ENCODE data around the gene SCGB1D2.

SCGB1D2 gene

GRCh38 chr11:62217191-62217748 is 24.8 kb upstream of the SCGB1D2 start:
- Histone ChIP-seq H3K27ac (ENCODE audit: low read depth, low read length) (no peak overlapping the region), H3K4me1 (ENCODE audit: control insufficient read depth, insufficient read depth, low read length) (no peaks in the 10 kb centered on the region), H3K4me3 (ENCODE audit: low read depth, low read length) (no peak overlapping the region), H3K9ac (ENCODE audit: low read depth, low read length) (no peak overlapping the region), H3K27me3 (ENCODE audit: control insufficient read depth, insufficient read depth, low read length) (no peaks in the 10 kb centered on the region), H3K9me3 (ENCODE audit: control insufficient read depth, insufficient read depth, low read length) (peaks cover 5% of the 10 kb centered on the region; the same call in 1 of the 2 replicates), H3K36me3 (ENCODE audit: control insufficient read depth, insufficient read depth, low read length) (no peaks in the 10 kb centered on the region)

GRCh38 chr11:62221498-62221897 is 20.5 kb upstream of the SCGB1D2 start:
- no peaks in the 10 kb centered on the region for H3K36me3 ChIP-seq (ENCODE audit: control insufficient read depth, insufficient read depth, low read length)
- H3K9me3 ChIP-seq (ENCODE audit: control insufficient read depth, insufficient read depth, low read length) = peaks cover 27% of the 10 kb centered on the region
- H3K27ac ChIP-seq (ENCODE audit: low read depth, low read length) = no peak overlapping the region
- no peak overlapping the region for H3K9ac ChIP-seq (ENCODE audit: low read depth, low read length)
- no peaks in the 10 kb centered on the region for H3K4me1 ChIP-seq (ENCODE audit: control insufficient read depth, insufficient read depth, low read length)
- H3K27me3 ChIP-seq (ENCODE audit: control insufficient read depth, insufficient read depth, low read length) = no peaks in the 10 kb centered on the region
- no peak overlapping the region for H3K4me3 ChIP-seq (ENCODE audit: low read depth, low read length)

- Histone ChIP-seq H3K4me3 (ENCODE audit: low read depth, low read length) (no peak overlapping the region), H3K36me3 (ENCODE audit: control insufficient read depth, insufficient read depth, low read length) (no peaks in the 10 kb centered on the region), H3K9ac (ENCODE audit: low read depth, low read length) (no peak overlapping the region), H3K27me3 (ENCODE audit: control insufficient read depth, insufficient read depth, low read length) (no peaks in the 10 kb centered on the region), H3K4me1 (ENCODE audit: control insufficient read depth, insufficient read depth, low read length) (no peaks in the 10 kb centered on the region), H3K27ac (ENCODE audit: low read depth, low read length) (no peak overlapping the region), H3K9me3 (ENCODE audit: control insufficient read depth, insufficient read depth, low read length) (peaks cover 27% of the 10 kb centered on the region)
Observed at GRCh38 chr11:62223095-62223494, 18.9 kb upstream of the SCGB1D2 start.

GRCh38 chr11:62233730-62234129 is 8.3 kb upstream of the SCGB1D2 start:
- no peaks in the 10 kb centered on the region for H3K4me1 ChIP-seq (ENCODE audit: control insufficient read depth, insufficient read depth, low read length)
- no peak overlapping the region for H3K4me3 ChIP-seq (ENCODE audit: low read depth, low read length)
- no peak overlapping the region for H3K27ac ChIP-seq (ENCODE audit: low read depth, low read length)
- no peaks in the 10 kb centered on the region for H3K27me3 ChIP-seq (ENCODE audit: control insufficient read depth, insufficient read depth, low read length)
- H3K36me3 ChIP-seq (ENCODE audit: control insufficient read depth, insufficient read depth, low read length) = no peaks in the 10 kb centered on the region
- H3K9ac ChIP-seq (ENCODE audit: low read depth, low read length) = no peak overlapping the region
- H3K9me3 ChIP-seq (ENCODE audit: control insufficient read depth, insufficient read depth, low read length) = no peaks in the 10 kb centered on the region

GRCh38 chr11:62236187-62236586 is 5.9 kb upstream of the SCGB1D2 start:
- Histone ChIP-seq H3K36me3 (ENCODE audit: control insufficient read depth, insufficient read depth, low read length) (no peaks in the 10 kb centered on the region), H3K9ac (ENCODE audit: low read depth, low read length) (no peak overlapping the region), H3K4me3 (ENCODE audit: low read depth, low read length) (no peak overlapping the region), H3K9me3 (ENCODE audit: control insufficient read depth, insufficient read depth, low read length) (no peaks in the 10 kb centered on the region), H3K27ac (ENCODE audit: low read depth, low read length) (no peak overlapping the region), H3K4me1 (ENCODE audit: control insufficient read depth, insufficient read depth, low read length) (no peaks in the 10 kb centered on the region), H3K27me3 (ENCODE audit: control insufficient read depth, insufficient read depth, low read length) (no peaks in the 10 kb centered on the region)

- no peak overlapping the region for H3K9ac ChIP-seq (ENCODE audit: low read depth, low read length)
- no peaks in the 10 kb centered on the region for H3K27me3 ChIP-seq (ENCODE audit: control insufficient read depth, insufficient read depth, low read length)
Observed at GRCh38 chr11:62237499-62237898, 4.5 kb upstream of the SCGB1D2 start.

GRCh38 chr11:62238151-62238550 is 3.9 kb upstream of the SCGB1D2 start:
- Histone ChIP-seq H3K9me3 (ENCODE audit: control insufficient read depth, insufficient read depth, low read length) (no peaks in the 10 kb centered on the region), H3K4me1 (ENCODE audit: control insufficient read depth, insufficient read depth, low read length) (peaks cover 2% of the 10 kb centered on the region; the same call in 1 of the 2 replicates), H3K9ac (ENCODE audit: low read depth, low read length) (no peak overlapping the region), H3K27ac (ENCODE audit: low read depth, low read length) (no peak overlapping the region), H3K27me3 (ENCODE audit: control insufficient read depth, insufficient read depth, low read length) (no peaks in the 10 kb centered on the region), H3K36me3 (ENCODE audit: control insufficient read depth, insufficient read depth, low read length) (no peaks in the 10 kb centered on the region), H3K4me3 (ENCODE audit: low read depth, low read length) (no peak overlapping the region)

More at GRCh38 chr11:62237499-62237898, 4.5 kb upstream of the SCGB1D2 start:
- H3K9me3 ChIP-seq (ENCODE audit: control insufficient read depth, insufficient read depth, low read length) = no peaks in the 10 kb centered on the region
- H3K4me1 ChIP-seq (ENCODE audit: control insufficient read depth, insufficient read depth, low read length) = peaks cover 2% of the 10 kb centered on the region; the same call in 1 of the 2 replicates
- H3K36me3 ChIP-seq (ENCODE audit: control insufficient read depth, insufficient read depth, low read length) = no peaks in the 10 kb centered on the region
- H3K27ac ChIP-seq (ENCODE audit: low read depth, low read length) = no peak overlapping the region
- H3K4me3 ChIP-seq (ENCODE audit: low read depth, low read length) = no peak overlapping the region

- H3K9me3 ChIP-seq (ENCODE audit: control insufficient read depth, insufficient read depth, low read length) = no peaks in the 10 kb centered on the region
- H3K4me1 ChIP-seq (ENCODE audit: control insufficient read depth, insufficient read depth, low read length) = peaks cover 2% of the 10 kb centered on the region; the same call in 1 of the 2 replicates
- H3K27me3 ChIP-seq (ENCODE audit: control insufficient read depth, insufficient read depth, low read length) = no peaks in the 10 kb centered on the region
- H3K27ac ChIP-seq (ENCODE audit: low read depth, low read length) = no peak overlapping the region
- H3K36me3 ChIP-seq (ENCODE audit: control insufficient read depth, insufficient read depth, low read length) = no peaks in the 10 kb centered on the region
- H3K4me3 ChIP-seq (ENCODE audit: low read depth, low read length) = no peak overlapping the region
- H3K9ac ChIP-seq (ENCODE audit: low read depth, low read length) = no peak overlapping the region
Observed at GRCh38 chr11:62241095-62241494, 944 bp upstream of the SCGB1D2 start.

- no peaks in the 10 kb centered on the region for H3K27me3 ChIP-seq (ENCODE audit: control insufficient read depth, insufficient read depth, low read length)
Observed at GRCh38 chr11:62245271-62245753, 3.3 kb downstream of the SCGB1D2 start.

GRCh38 chr11:62251698-62252097 is 9.7 kb downstream of the SCGB1D2 start:
- no peaks in the 10 kb centered on the region for H3K4me1 ChIP-seq (ENCODE audit: control insufficient read depth, insufficient read depth, low read length)
- H3K36me3 ChIP-seq (ENCODE audit: control insufficient read depth, insufficient read depth, low read length) = no peaks in the 10 kb centered on the region
- H3K27ac ChIP-seq (ENCODE audit: low read depth, low read length) = no peak overlapping the region
- H3K4me3 ChIP-seq (ENCODE audit: low read depth, low read length) = no peak overlapping the region
- H3K9ac ChIP-seq (ENCODE audit: low read depth, low read length) = no peak overlapping the region
- peaks cover 31% of the 10 kb centered on the region for H3K9me3 ChIP-seq (ENCODE audit: control insufficient read depth, insufficient read depth, low read length)
- no peaks in the 10 kb centered on the region for H3K27me3 ChIP-seq (ENCODE audit: control insufficient read depth, insufficient read depth, low read length)

More at GRCh38 chr11:62245271-62245753, 3.3 kb downstream of the SCGB1D2 start:
- no peaks in the 10 kb centered on the region for H3K36me3 ChIP-seq (ENCODE audit: control insufficient read depth, insufficient read depth, low read length)
- peaks cover 2% of the 10 kb centered on the region; the same call in 1 of the 2 replicates for H3K4me1 ChIP-seq (ENCODE audit: control insufficient read depth, insufficient read depth, low read length)
- H3K9me3 ChIP-seq (ENCODE audit: control insufficient read depth, insufficient read depth, low read length) = peaks cover 4% of the 10 kb centered on the region; the same call in 1 of the 2 replicates
- no peak overlapping the region for H3K27ac ChIP-seq (ENCODE audit: low read depth, low read length)
- no peak overlapping the region for H3K9ac ChIP-seq (ENCODE audit: low read depth, low read length)
- H3K4me3 ChIP-seq (ENCODE audit: low read depth, low read length) = no peak overlapping the region

- Histone ChIP-seq H3K27me3 (ENCODE audit: control insufficient read depth, insufficient read depth, low read length) (no peaks in the 10 kb centered on the region), H3K9me3 (ENCODE audit: control insufficient read depth, insufficient read depth, low read length) (peaks cover 31% of the 10 kb centered on the region), H3K9ac (ENCODE audit: low read depth, low read length) (no peak overlapping the region), H3K36me3 (ENCODE audit: control insufficient read depth, insufficient read depth, low read length) (no peaks in the 10 kb centered on the region), H3K27ac (ENCODE audit: low read depth, low read length) (no peak overlapping the region), H3K4me1 (ENCODE audit: control insufficient read depth, insufficient read depth, low read length) (no peaks in the 10 kb centered on the region), H3K4me3 (ENCODE audit: low read depth, low read length) (no peak overlapping the region)
Observed at GRCh38 chr11:62253999-62254542, 12.0 kb downstream of the SCGB1D2 start.
